ENCODE data around the gene ZCCHC24. TPM values are rescaled to one million over a fixed set of nuclear protein-coding genes. Genes with fewer than 3 reads are reported as not detected.

ZCCHC24 gene
- polyA plus RNA-seq, 1 of the 3 experiments (the other 2 are of a cell fraction), result 15.8 TPM

GRCh38 chr10:79353726-79354125 is 91.7 kb downstream of the ZCCHC24 start:
- TF ChIP-seq EZH2phosphoT487 (IDR thresholded peaks at IDR 0.05; ENCODE audit: borderline replicate concordance, low read depth), result no peak
- no peak for TF ChIP-seq FOXJ3 (CRISPR knock-in tag; IDR thresholded peaks at IDR 0.05)
- Histone ChIP-seq H3K9me2 (no peaks in the 10 kb centered on the region), H3K9ac (no peak overlapping the region), H3K79me2 (ENCODE audit: insufficient read depth) (peaks cover 34% of the 10 kb centered on the region), H3K4me1 (ENCODE audit: control insufficient read depth in 1 of 2, insufficient read depth in 2 of 2, low read depth in 1 of 2, low read length in 1 of 2) (peaks cover 5 to 10% of the 10 kb centered on the region in 2 experiments; a peak in 2 of 4 replicates), H3K4me2 (no peak overlapping the region), H3K27ac (ENCODE audit: low read depth in 2 of 2, low read length in 1 of 2) (no peak overlapping the region), H3F3A (replicated peaks; ENCODE audit: insufficient read depth) (peaks cover 15% of the 10 kb centered on the region), H3K4me3 (ENCODE audit: low read depth in 2 of 2, low read length in 1 of 2) (no peak overlapping the region), H2AFZ (ENCODE audit: low read depth) (no peak overlapping the region), H3K36me3 (replicated peaks in 1 of 2; ENCODE audit: control insufficient read depth in 1 of 2, insufficient read depth in 2 of 2, low read length in 1 of 2) (peaks cover 56 to 65% of the 10 kb centered on the region in 2 experiments), H4K20me1 (ENCODE audit: insufficient read depth) (peaks cover 12% of the 10 kb centered on the region; the same call in 1 of the 2 replicates), H3K27me3 (ENCODE audit: insufficient read depth) (no peaks in the 10 kb centered on the region), H3K9me3 (no peaks in the 10 kb centered on the region)
- CTCF ChIA-PET, result interaction anchor here (1.0 to 1.5 kb wide), 3 partner anchors 13 to 114 kb away, joined by 3 to 4 read pairs (median 4); no protein-coding TSS in a partner anchor
- 94% methylated on average over 7 of the region's 11 CpGs for WGBS (ENCODE audit: low lambda C conversion rate)
- DNase-seq, result no peak
- POLR2A ChIA-PET, result no interaction called here

- Histone ChIP-seq H2AFZ (ENCODE audit: low read depth) (no peak overlapping the region), H3K4me3 (ENCODE audit: low read depth in 2 of 2, low read length in 1 of 2) (no peak overlapping the region), H3K4me1 (ENCODE audit: control insufficient read depth in 1 of 2, insufficient read depth in 2 of 2, low read depth in 1 of 2, low read length in 1 of 2) (peaks cover 9 to 18% of the 10 kb centered on the region in 2 experiments; a peak in 2 of 4 replicates), H3K27me3 (ENCODE audit: insufficient read depth) (no peaks in the 10 kb centered on the region), H3F3A (replicated peaks; ENCODE audit: insufficient read depth) (peaks cover 15% of the 10 kb centered on the region), H3K9ac (no peak overlapping the region), H3K79me2 (ENCODE audit: insufficient read depth) (peaks cover 41% of the 10 kb centered on the region), H4K20me1 (ENCODE audit: insufficient read depth) (peaks cover 18% of the 10 kb centered on the region; the same call in 1 of the 2 replicates), H3K27ac (ENCODE audit: low read depth in 2 of 2, low read length in 1 of 2) (no peak overlapping the region), H3K9me3 (no peaks in the 10 kb centered on the region), H3K9me2 (no peaks in the 10 kb centered on the region), H3K36me3 (replicated peaks in 1 of 2; ENCODE audit: control insufficient read depth in 1 of 2, insufficient read depth in 2 of 2, low read length in 1 of 2) (peaks cover 57 to 65% of the 10 kb centered on the region in 2 experiments), H3K4me2 (no peak overlapping the region)
- TF ChIP-seq MAX (IDR thresholded peaks at IDR 0.05; ENCODE audit: low read depth) (no peak), USF1 (IDR thresholded peaks at IDR 0.05; ENCODE audit: borderline replicate concordance, low read depth) (no peak), RFX5 (IDR thresholded peaks at IDR 0.05; ENCODE audit: low read length) (no peak), GABPA (IDR thresholded peaks at IDR 0.05; ENCODE audit: low read depth) (no peak), MXI1 (IDR thresholded peaks at IDR 0.05; ENCODE audit: low read depth, low read length) (no peak), SMC3 (IDR thresholded peaks at IDR 0.05; ENCODE audit: low read depth, low read length) (no peak), CHD2 (IDR thresholded peaks at IDR 0.05; ENCODE audit: low read length, partially characterized antibody) (no peak)
- CTCF ChIA-PET, result interaction anchor here (0.6 to 1.5 kb wide), 2 partner anchors 22 to 74 kb away, joined by 3 to 4 read pairs; no protein-coding TSS in a partner anchor
- POLR2A ChIA-PET, result no interaction called here
- DNase-seq, result no peak
- 92% methylated on average over 6 of the region's 8 CpGs for WGBS (ENCODE audit: low lambda C conversion rate)
Measured at GRCh38 chr10:79353000-79353406, 92.4 kb downstream of the ZCCHC24 start.

Measured in SK-N-SH (cell line).